Spleen (tissue), 7 donors: ENCODE results near the gene OR2A12.

Experiments
- CTCF ChIP-seq, 11 experiments: fragments of 200-600 bp in 7 of 11; fragments of 450-650 bp in 4 of 11; sonication (generic) in 4 of 11; IDR thresholded peaks in 8 of 11; conservative IDR thresholded peaks in 3 of 11; 1 replicate in 7 of 11; 2 replicates in 4 of 11; pipeline versions ENCODE4 v1.4.0 to v1.8.0; 2016 to 2021; ENCODE audit warnings: antibody characterized with exemption in 11 of 11, inconsistent platforms in 4 of 11, mild to moderate bottlenecking in 1 of 11
- POLR2AphosphoS5 ChIP-seq, 3 donors: sonication (generic); formaldehyde crosslinking; IDR thresholded peaks; one replicate each; pipeline ENCODE4 v1.5.1; 2017; ENCODE audit warnings: antibody characterized with exemption in 3 of 3
- donor health status: DM: no; HTN: no; CAD: no; lungs with moderate emphysema.
- donor health status: DM: no; HTN: no; CAD: no.
- donor health status: DM: no; HTN: no; CAD: no.

GRCh38 chr7:144069511-144069910 is 16.6 kb upstream of the OR2A12 start, which contains the start of gene OR2A25:
- TF ChIP-seq POLR2AphosphoS5 (IDR thresholded peaks at IDR 0.05): no peak
- no peak for TF ChIP-seq CTCF (IDR thresholded peaks at IDR 0.05 in 8 of 11, conservative IDR thresholded peaks at IDR 0.05 in 3 of 11)
